Activated CD4-positive, alpha-beta T cell treated with anti-CD3 and anti-CD28 coated beads, Interleukin-2, amount 50 U/mL, for 24 hours (primary cell): ENCODE results near the gene CCDC198.

Source experiments
- DNase-seq, 2 donors: peaks; one replicate each; pipeline ENCODE4 v3.0.0-alpha.2; 2020; ENCODE audit warnings: low read depth in 1 of 2, low spot score in 1 of 2

Gene CCDC198

GRCh38 chr14:57464008-57464730 lies 29.5 kb downstream of the CCDC198 start:
- no peak for DNase-seq

GRCh38 chr14:57462551-57462950 lies 31.1 kb downstream of the CCDC198 start:
- no peak for DNase-seq

GRCh38 chr14:57461777-57462320 lies 31.8 kb downstream of the CCDC198 start:
- no peak for DNase-seq

- no peak for DNase-seq
Measured at GRCh38 chr14:57435923-57436322, 57.7 kb downstream of the CCDC198 start.

GRCh38 chr14:57420986-57421385 lies 72.7 kb downstream of the CCDC198 start:
- DNase-seq: no peak

GRCh38 chr14:57420033-57420432 lies 73.6 kb downstream of the CCDC198 start:
- no peak for DNase-seq
